ENCODE results near the gene NMNAT2.

Gene NMNAT2

GRCh38 chr1:183319606-183320005, 98.6 kb downstream of the NMNAT2 start:
- TF ChIP-seq CSDC2 (CRISPR knock-in tag; IDR thresholded peaks at IDR 0.05) (no peak), PPARA (CRISPR knock-in tag; IDR thresholded peaks at IDR 0.05; ENCODE audit: borderline replicate concordance) (no peak), ZFP3 (CRISPR knock-in tag; IDR thresholded peaks at IDR 0.05) (no peak), ESRRG (CRISPR knock-in tag; IDR thresholded peaks at IDR 0.05) (no peak)

GRCh38 chr1:183319051-183319450, 99.1 kb downstream of the NMNAT2 start:
- ATAC-seq = 0 out of 3 replicates have a peak, but pooled peaks have one; percentile 12

More at GRCh38 chr1:183319606-183320005, 98.6 kb downstream of the NMNAT2 start:
- no peak for ATAC-seq

GRCh38 chr1:183318433-183318832, 99.7 kb downstream of the NMNAT2 start:
- no peak for TF ChIP-seq ISL1 (CRISPR knock-in tag; IDR thresholded peaks at IDR 0.05)
- no peak for TF ChIP-seq ZFP3 (CRISPR knock-in tag; IDR thresholded peaks at IDR 0.05)
- no peak for TF ChIP-seq ZFP30 (CRISPR knock-in tag; IDR thresholded peaks at IDR 0.05)
- no peak for TF ChIP-seq GLIS3 (CRISPR knock-in tag; IDR thresholded peaks at IDR 0.05)
- TF ChIP-seq CSDC2 (CRISPR knock-in tag; IDR thresholded peaks at IDR 0.05) = no peak
- TF ChIP-seq PPARA (CRISPR knock-in tag; IDR thresholded peaks at IDR 0.05; ENCODE audit: borderline replicate concordance) = no peak
- no peak for TF ChIP-seq BACH2 (CRISPR knock-in tag; IDR thresholded peaks at IDR 0.05; ENCODE audit: borderline replicate concordance)
- TF ChIP-seq ARNTL (CRISPR knock-in tag; IDR thresholded peaks at IDR 0.05; ENCODE audit: borderline replicate concordance, low read depth) = no peak
- no peak for TF ChIP-seq ESRRG (CRISPR knock-in tag; IDR thresholded peaks at IDR 0.05)
- TF ChIP-seq TSHZ2 (CRISPR knock-in tag; IDR thresholded peaks at IDR 0.05) = no peak
- TF ChIP-seq ZNF8 (CRISPR knock-in tag; IDR thresholded peaks at IDR 0.05) = no peak
- no peak for TF ChIP-seq ZNF565 (CRISPR knock-in tag; conservative IDR thresholded peaks at IDR 0.05; ENCODE audit: low read depth)
- TF ChIP-seq PATZ1 (CRISPR knock-in tag; IDR thresholded peaks at IDR 0.05; ENCODE audit: borderline replicate concordance) = no peak
- TF ChIP-seq POU6F1 (CRISPR knock-in tag; IDR thresholded peaks at IDR 0.05; ENCODE audit: borderline replicate concordance, low read depth) = no peak
- peak; percentile 89; the same call in 2 of the 3 replicates for ATAC-seq

More at GRCh38 chr1:183319051-183319450, 99.1 kb downstream of the NMNAT2 start:
- no peak for TF ChIP-seq CSDC2 (CRISPR knock-in tag; IDR thresholded peaks at IDR 0.05)
- no peak for TF ChIP-seq ZNF565 (CRISPR knock-in tag; conservative IDR thresholded peaks at IDR 0.05; ENCODE audit: low read depth)
- TF ChIP-seq BACH2 (CRISPR knock-in tag; IDR thresholded peaks at IDR 0.05; ENCODE audit: borderline replicate concordance) = no peak
- TF ChIP-seq POU6F1 (CRISPR knock-in tag; IDR thresholded peaks at IDR 0.05; ENCODE audit: borderline replicate concordance, low read depth) = no peak
- TF ChIP-seq ISL1 (CRISPR knock-in tag; IDR thresholded peaks at IDR 0.05) = no peak
- no peak for TF ChIP-seq RARB (CRISPR knock-in tag; IDR thresholded peaks at IDR 0.05)
- no peak for TF ChIP-seq SNAI2 (CRISPR knock-in tag; IDR thresholded peaks at IDR 0.05)
- TF ChIP-seq ZFP3 (CRISPR knock-in tag; IDR thresholded peaks at IDR 0.05) = no peak
- TF ChIP-seq ZFP30 (CRISPR knock-in tag; IDR thresholded peaks at IDR 0.05) = no peak
- TF ChIP-seq ZNF8 (CRISPR knock-in tag; IDR thresholded peaks at IDR 0.05) = no peak
- TF ChIP-seq CSRNP3 (CRISPR knock-in tag; IDR thresholded peaks at IDR 0.05) = no peak
- TF ChIP-seq ESRRG (CRISPR knock-in tag; IDR thresholded peaks at IDR 0.05) = no peak

All from SK-N-SH treated with all-trans-retinoic acid at 6 μM for 48 hours (cell line).